ENCODE results near the gene RNF112.
A peak's percentile ranks its signal among the peaks of the same experiment; 100 is the strongest.

RNF112 gene, protein sequence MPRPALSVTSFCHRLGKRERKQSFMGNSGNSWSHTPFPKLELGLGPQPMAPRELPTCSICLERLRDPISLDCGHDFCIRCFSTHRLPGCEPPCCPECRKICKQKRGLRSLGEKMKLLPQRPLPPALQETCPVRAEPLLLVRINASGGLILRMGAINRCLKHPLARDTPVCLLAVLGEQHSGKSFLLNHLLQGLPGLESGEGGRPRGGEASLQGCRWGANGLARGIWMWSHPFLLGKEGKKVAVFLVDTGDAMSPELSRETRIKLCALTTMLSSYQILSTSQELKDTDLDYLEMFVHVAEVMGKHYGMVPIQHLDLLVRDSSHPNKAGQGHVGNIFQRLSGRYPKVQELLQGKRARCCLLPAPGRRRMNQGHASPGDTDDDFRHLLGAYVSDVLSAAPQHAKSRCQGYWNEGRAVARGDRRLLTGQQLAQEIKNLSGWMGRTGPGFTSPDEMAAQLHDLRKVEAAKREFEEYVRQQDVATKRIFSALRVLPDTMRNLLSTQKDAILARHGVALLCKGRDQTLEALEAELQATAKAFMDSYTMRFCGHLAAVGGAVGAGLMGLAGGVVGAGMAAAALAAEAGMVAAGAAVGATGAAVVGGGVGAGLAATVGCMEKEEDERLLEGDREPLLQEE

DNA sequence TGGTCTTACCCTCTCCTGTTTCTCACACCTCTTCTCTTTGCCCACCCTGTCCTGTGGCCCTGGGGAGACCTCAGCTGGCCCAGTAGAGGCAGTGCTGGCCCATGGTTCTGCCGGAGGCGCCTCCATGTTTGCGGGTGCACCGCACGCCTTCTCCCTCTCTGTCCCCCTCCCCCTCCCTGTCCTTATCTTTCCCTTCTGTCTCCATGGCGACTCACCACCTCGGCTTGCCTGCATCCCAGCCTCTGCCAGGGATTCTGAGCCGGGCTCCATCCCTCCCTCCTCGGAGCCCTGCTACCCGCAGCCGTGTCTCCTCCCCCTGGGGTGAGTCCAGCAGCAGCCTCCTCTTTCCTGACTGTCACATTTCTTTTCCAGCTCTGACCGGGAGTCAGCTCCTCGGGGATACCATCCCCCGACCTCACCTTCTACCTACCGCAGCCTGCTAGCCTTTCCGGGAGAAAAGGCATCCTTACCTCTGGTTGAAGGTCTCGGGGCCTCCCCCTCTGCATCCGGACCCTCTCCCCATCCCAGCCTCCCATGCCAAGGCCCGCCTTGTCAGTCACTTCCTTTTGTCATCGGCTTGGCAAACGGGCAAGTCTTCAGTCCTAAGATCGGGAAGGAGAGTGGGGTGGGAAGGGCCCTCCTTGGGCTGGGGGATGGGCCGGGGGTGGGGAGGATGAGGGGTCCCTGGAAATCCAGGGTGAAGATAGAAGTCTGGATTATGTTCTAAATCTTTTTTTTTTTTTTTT, at the start of gene RNF112:
Gene RNF112, plus strand, starts transcription at position 358 of the 746 bp plus-strand sequence. Its CDS starts 177 bp downstream, at position 535.
- no peak for DNase-seq

DNA sequence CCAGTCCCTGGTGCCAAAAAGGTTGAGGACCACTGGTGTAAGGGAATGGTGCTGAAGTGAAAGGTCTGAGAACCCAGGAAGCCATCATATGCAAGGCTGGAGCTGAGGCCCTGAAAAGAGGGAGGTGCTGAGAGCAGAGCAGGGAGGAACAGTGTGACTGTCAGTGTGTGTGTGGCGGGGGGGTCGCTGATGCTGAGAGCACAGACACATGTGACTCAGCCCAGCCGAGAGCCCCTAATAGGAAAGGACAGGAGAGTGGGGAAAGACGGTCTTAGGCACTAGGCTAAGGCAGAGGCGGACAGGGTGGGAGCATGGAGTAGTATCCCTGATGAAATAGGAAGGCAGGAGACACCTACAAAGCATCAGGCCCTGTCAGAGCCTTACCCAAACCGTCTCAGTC, 49.7 kb upstream of the RNF112 start:
- no peak for DNase-seq

DNA sequence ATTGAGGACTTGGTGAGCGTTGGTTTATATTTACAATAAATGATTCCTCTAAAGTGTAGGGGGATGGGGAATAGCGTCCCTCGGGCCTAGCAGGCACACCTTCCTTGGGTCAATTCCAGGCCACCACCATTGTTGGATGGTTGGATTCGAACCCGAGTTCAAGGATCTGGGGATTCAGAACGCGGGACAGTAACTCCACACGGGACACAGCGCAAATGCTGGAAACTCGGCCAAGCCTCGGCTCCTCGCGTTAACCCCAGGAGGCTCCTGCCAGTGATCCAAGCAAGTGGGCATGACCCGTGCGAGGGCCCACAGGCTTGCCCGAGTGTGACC, 49.1 kb upstream of the RNF112 start:
- no peak for DNase-seq

DNA sequence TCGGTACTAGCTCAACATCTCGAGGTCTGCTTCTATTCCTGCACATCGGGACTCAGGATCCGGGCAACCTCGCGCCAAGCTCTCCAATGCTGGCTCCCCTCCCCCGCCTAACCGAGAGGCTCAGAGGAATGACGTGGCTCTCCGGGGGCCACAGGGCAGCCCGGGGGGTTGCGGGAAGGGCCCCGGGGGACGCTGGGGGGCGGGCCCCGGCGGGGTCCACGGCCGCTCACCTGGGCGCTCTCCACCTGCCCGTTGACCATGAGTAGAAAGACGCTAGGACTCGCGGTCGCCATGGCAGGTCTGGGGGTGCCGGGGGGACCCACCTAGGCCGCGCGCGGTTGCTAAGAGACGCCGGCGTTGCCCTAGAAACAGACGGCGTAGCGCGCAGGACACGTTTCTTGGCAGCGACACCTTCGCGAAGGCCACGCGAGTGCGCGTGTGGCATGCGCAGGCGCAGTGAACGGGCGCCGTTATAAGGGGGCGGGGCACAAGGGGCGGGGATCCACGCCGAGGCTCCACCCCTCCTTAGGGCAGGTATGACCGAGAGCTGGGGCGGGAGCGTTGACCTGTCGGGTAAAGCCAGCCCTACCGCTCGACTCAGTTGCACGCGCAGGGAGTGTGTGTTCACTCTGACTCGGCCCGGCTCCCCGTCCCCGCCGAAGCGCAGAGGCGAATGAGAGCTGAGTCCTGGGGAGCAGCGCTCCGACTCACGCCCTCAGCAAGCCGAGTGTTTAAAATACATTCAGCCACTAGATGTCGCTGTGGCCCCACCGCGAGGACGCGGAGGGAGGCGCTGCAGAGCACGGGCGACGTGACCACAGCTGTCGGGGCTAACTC, 48.5 kb upstream of the RNF112 start, which contains the start of gene B9D1:
Gene B9D1, minus strand, starts transcription at position 447 of the 837 bp plus-strand sequence. Its CDS starts 154 bp downstream, at position 293.
- peak; percentile 92 to 93 for DNase-seq

DNA sequence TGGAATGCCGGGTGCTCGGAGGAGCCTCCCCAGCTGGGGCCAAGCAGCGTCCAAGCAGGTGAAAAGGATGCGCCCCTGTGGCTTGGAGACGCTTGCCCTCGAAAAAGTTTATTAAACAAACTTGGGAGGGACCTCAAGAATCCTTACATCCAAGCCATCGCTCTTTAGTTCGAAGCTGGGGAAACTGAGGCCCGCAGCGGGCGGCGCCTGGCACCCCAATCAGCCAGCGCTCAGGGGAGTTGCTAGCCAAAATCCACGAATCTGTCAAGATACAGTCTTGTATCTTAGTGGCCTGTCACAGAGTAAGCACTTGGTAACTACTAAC, 48.0 kb upstream of the RNF112 start:
- no peak for DNase-seq

DNA sequence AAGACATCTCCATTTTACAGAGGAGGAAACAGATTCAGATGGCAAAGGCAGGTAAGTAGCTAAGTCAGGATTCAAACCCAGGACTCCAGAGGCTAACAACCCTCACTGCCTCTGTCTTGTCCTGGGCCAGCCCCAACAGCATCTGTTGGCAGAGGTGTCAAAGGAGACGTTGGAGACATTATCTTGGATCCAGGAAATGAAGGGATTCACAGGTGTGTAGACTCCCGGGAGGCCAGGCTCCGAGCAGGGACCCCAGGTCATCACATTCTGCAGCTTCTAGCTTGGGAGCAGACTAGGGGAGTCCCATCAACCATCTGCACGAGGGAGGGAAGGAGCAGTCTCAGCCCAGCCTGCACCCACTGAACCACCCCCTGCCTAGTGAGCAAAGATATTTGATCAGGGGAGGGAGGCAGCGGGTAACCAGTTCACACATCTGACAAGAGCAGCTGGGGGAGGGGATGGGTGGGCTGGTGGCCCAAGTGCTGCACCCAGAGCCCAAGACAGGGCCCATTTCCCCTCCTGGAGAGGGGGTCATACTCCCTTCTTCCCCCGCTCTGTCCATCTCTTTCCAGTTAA, 47.5 kb upstream of the RNF112 start:
- no peak for DNase-seq

DNA sequence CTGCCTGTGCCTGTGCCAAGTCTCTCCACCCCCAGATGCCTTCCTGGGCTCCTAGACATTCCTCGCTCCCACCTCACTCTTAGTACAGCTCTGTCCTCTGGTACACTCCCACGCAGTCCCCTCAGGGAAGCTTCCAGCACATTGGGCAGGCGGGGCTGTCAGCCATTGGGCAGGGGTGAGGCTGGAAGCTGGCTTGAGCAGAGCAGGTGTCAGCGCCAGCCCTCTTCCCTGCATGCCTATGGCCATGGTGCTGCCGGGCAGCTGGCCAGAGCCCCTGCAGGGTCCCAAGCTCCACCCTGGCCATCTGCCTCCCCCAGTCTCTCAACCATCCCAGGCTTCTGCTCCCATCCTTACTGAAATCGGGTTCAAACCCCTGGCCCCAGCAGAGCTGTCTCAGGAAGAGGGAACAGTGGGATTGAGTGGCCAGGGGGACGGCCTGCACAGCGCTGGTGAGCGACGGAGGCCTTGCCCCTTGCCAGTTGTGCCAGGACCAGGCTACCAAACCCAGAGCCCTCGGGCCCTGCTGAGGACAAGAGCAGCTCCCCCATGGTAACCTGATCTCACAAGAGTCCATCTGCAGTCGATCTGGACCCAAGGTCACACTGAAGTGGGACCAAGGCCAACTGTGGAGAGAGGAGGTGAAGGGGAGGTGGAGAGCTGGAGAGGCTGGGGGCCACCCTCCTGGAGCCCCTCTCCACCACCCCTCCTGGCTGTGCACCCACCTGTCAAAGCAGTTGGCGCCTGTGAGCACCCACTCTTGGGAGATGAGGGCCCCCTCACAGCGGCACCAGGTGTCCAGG, 46.1 kb upstream of the RNF112 start:
- no peak for DNase-seq

DNA sequence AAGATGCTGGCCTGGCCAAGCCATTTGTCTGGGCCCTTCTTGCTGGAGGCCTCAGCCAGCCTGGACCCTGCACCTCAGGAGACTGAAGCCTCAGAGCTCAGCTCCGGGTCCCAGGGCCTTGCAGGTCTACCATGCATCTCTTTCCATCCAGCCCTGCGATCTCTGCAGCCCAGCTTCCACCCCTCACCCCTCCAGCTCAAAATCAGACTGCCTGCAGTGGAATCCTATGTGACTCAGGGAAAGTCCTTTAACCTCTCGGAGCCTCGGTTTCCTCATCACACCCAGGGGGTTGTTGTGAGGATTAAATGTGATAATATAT, 45.6 kb upstream of the RNF112 start:
- no peak for DNase-seq

DNA sequence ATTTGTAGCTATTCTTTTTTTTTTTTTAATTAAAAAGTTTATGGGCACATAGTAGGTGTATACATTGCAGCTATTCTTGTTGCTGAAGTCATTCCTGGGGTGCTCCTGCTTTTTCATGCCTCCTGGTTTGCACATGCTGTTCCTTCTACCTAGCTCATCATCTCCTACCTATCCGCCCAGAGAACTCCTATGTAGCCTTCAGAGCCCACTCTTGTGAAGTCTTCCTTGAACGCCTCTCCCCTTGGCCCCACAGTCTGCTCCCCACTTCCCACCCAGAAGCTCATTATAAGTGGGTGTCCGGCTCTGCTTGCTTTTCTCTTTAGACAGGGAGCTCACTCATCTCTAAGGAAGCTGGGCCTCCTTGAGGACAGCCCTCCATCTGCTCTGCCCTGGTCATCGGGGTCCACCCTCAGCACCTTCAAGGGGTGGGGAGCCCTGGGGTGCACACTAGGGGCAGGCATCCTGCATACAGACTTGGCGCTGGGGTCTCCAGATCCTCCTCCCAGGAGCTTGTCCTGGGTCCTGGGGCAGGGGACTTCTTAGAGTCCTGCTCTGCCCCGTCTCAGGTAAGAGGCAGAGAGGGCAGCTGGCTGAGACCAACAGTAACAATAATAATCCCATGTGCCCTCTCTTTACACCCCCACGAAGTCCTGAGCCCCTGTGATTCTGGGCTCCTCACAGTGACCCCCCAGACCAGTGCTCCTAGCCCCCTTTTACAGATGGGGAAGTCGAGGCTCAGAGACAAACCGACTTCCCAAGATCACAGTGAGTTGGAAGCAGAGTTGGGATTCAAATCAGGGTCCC, 45.0 kb upstream of the RNF112 start:
- DNase-seq, result no peak

DNA sequence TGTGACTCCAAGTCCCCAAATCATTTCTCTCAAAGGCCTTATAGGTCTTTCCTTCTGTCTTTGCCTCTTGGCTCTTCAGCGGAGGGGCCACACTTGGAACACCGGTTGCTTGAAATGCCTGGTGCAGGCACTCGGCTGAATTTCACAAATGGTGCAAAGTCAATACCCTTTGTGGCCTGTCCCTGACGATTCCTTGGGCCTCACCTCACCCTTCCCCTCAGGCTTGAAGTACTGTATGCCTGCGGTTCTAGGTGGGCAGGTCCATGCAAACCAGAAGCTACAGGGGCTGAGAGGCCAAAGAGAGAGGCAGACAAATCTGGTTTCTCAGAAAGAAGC, 44.4 kb upstream of the RNF112 start:
- DNase-seq, result no peak

DNA sequence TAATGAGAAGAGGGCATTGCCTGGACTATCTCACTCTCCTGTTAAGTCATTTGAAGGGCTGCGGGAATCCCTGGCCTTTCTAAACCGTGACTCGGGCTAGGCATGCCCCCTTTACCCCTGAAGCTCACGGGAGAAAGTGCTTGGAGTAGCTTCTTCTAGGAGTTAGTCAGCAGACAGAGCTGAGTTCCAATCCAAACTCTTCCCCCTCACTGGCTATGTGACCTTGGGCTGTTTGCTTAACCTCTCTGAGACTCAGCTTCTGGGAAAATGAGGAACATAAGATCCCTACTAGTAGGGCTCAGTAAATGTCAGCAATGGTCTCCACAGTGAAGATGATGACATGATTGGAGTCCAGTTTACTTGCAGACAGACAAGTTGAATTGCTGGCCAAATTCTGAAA, 42.8 kb upstream of the RNF112 start:
- DNase-seq, result no peak

DNA sequence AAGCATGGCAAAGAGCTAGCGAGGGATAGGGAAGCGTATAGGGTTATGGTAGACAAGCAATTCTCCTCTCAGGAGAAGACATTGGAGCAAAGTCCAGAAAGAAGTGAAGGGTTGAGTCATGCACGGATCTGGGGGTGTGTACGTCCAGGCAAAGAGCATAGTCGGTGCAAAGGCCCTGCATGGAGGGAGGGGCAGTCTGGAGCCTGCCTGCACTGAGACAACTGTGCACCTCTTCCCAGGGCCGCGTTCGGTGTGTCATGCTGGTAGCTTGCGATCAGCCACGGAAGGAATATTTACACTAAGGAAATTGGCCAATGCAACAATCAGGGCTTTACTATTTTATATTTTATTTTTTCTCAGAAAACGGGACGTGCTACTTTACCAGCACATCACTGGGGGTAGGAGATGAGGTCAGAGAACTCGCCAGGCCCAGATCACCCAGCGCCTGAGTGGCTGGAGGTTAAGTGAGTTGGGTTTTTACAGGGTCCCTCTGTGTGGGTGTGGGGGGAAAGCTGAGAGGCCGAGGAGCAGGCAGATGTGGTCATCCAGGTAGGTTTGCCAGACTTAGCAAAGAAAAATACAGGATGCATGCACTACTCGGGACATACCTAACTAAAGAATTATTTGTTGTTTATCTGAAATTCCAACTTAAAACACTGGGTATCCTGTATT, 41.8 kb upstream of the RNF112 start:
- no peak for DNase-seq

DNA sequence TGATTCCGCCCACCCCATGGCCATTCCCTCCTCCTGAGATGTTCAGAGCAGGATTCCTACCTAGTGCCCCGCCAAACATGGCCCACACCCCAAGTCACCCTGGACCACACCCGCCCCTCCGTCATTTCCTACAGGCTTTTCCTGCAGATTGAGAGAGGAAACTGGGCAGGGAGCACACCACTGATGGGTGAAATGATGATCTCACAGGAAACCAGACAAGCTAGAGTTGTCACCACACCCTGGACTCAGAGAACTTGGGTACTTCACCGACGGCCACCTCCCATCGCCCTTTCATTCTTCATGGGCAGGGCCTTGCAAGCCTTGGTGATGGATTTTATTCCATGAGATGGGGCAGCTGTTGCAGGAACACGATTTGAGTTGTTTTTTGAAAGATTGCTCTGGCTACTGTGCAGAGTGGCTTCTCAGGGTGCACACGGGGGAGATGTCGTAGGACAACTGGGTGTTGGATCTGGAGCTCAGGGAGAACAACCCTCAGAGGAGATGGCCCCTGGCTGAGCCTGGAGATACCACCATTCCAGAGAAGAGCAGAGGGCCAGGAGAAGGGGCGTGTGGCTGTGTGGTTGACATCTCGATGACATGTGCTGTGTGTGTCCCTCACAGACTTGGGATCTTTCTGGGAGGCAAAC, 41.1 kb upstream of the RNF112 start:
- no peak for DNase-seq

DNA sequence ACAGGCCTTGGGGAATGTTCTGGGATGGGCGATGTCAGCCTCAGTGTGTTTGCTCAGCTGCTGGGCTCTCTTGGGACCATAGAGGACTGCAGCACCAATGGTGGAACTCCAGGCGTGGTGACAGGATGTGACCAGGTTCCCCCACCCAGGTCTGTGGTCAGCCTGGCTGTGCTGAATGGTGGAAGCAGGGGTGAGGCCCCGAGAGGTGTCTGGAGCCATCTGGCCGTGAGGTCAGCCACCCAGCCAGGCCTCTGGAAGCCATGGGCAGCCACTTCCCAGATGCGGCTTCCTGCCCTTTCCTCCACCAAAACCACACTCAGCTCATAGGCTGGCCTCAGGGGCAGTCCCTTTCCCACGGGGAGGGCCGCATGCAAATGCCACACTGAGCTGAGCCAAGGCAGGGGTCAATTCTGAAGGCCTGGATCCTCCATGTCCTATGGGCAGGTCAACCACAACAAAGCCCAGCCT, 40.5 kb upstream of the RNF112 start:
- DNase-seq, result no peak

DNA sequence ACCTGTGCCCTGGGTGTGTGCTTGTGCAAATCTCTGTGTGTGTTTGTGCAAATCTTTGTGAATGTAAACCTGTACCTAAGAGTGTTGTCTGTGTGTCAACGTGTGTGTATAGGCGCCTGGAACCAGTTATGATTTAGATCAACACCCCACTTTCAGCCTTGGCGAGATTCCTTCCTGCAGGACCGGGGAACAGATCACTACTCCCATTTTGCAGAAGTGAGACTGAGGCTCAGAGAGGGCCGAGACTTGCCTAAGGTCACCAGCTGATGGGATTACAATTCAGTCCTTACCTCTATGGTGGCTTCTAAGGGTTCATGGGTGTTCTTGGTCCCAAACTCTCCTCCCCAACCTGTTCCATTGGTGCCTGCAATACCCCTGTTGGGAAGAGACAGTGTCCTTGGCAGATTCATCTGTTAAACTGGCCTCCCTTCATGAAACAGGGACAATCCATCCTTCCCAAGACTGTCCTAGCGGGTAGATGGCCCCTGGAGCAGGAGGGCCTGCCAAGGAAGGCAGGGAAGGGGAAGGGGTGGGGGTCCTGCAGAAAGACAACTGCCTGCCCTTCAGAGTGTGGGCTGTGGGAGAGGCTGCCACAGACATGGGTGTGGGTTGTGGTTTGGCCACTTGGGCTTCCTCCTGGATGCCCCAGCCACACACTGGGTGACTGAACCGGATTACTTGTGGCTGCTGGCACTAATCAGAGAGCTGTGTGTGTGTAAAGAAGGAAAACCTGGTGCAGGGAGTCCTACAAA, 39.6 kb upstream of the RNF112 start:
- no peak for DNase-seq

DNA sequence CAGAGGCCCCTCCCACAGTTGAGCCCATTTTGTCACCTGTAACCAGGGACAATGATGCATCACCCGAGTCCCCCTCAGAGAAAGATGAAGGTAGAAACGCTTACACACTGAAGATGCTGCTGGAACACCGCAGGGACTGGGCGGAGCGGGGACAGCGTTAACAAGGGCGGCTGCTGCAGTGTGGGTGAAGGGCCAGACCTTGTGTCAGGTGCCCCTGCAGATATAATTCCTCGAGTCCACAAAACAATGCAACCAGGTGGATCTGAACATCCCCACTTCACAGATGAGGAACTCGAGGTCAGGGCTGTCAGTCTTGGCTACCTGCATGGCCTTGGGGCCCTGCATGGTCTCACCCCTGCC, 39.0 kb upstream of the RNF112 start:
- peak in 1 of 2 donors; percentile 15 for DNase-seq

DNA sequence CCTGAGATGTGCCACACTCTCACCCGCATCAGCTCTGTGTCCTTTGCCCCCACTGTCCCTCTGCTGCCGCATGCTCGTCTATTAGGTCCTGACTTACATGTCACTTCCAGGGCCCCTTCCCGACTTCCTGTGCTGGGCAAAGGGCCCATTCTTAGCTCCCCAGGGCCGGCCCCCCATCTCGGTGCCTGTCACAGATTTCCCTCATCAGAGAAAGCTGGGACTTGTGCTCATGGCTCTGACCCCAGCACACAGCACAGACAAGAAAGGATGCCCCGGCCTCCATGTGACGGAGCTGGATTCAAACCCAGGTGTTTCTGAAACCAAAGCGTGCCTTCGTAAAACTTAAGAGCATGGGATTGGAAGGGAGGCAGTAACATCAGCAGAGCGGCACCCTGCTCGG, 38.6 kb upstream of the RNF112 start:
- DNase-seq, result peak in 1 of 2 donors; percentile 14

DNA sequence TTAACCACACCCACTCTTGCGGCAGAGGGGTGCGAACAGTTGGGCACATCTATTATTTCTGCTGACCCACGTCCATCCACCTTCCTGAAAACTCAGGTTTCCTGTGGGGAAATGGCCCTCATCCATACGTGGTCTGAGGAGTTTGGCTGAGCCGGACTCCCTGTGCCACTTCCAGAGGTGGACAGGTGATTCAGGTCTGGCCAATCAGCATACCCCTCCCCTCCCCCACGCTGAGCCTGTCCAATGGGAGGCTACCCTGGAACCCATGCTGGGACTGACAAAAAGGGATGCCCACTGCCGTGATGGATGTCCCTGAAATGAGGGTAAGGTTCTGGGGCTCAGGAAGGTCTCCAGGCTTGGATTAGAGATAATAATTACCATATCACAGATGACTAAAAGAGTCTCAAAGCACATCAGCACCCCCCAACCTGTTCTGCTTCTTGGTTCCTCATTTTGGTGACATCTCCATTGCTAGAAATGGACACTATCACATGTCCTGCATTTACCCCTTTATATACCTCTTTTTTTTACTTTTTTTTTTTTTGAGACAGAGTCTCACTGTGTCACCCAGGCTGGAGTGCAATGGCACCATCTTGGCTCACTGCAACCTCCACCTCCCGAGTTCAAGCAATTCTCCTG, 38.0 kb upstream of the RNF112 start:
- peak in 1 of 2 donors; percentile 15 for DNase-seq

DNA sequence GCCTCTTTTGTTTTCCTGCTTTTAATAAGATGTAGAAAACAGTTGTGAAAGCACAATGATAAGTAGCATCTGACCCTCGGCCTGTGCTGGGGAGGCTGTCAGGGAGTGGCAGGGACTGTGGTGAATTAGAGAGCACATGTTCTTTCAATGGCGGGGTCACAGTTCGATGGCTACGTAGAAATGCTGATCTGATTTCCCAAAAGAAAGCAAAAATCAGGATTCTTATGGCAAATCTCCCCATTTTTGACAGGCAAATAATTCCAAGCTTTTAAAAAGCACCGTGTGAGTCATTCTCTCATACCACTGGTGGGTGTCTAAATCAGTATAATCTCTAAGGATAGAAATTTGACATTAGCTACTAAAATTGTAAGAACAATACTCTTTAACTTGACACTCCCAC, 36.9 kb upstream of the RNF112 start:
- no peak for DNase-seq

All from stimulated activated CD4-positive, alpha-beta T cell treated with anti-CD3 and anti-CD28 coated beads, Interleukin-2, amount 100 ng/mL, for 24 hours (primary cell).